Stimulated activated CD8-positive, alpha-beta memory T cell treated with anti-CD3 and anti-CD28 coated beads, Interleukin-2, amount 100 ng/mL, for 48 hours (primary cell): ENCODE data around the gene BIK.
"Not testable (repeated sequence)": the region's sequence is repeated elsewhere in the genome, so short reads cannot be mapped to it uniquely, and the experiment has no call there.

Source experiments
- DNase-seq, 2 donors: peaks; one replicate each; pipeline ENCODE4 v3.0.0-alpha.2; 2020; ENCODE audit warnings: low read depth in 2 of 2

Gene BIK

DNA sequence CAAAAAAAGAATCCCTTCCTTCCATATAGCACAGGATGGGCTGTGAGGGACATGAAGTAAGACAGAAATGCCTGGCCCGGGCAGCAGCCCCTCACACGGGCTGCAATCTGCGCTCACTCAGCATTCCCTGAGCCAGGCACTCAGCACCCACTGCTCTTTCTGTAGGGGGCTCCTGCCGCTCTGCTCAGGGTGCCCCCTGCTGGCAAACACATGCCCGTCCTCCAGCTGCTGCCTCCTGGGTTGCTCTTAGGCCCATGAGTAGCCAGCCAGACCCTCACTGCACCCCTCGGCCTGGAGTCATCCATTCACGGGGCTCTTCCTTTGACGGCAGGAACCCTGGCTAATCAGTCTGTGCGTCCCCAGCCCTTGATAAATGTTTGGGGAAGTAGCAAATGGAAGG, 25.7 kb downstream of the BIK start:
- peak in 1 of 2 donors; percentile 18 for DNase-seq

DNA sequence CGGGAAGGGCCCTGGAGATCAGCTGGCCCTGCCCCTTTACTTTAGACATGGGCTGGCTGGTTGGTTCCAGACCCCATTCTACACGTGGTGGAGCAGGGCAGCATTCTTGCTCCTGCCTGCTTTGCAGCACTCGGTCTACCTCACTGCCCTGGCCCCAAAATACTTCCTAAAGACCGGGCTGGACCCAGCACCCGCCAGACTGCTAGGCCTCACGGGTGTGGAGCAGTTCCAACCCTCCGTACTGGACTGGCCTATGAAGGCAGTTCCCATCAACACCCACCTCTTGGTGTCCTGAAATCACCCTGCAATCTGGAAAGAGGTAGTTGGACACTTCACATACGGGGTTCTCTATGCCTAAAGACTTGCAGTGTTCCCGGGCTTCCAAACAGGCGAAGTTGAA, 26.3 kb downstream of the BIK start:
- no peak for DNase-seq

DNA sequence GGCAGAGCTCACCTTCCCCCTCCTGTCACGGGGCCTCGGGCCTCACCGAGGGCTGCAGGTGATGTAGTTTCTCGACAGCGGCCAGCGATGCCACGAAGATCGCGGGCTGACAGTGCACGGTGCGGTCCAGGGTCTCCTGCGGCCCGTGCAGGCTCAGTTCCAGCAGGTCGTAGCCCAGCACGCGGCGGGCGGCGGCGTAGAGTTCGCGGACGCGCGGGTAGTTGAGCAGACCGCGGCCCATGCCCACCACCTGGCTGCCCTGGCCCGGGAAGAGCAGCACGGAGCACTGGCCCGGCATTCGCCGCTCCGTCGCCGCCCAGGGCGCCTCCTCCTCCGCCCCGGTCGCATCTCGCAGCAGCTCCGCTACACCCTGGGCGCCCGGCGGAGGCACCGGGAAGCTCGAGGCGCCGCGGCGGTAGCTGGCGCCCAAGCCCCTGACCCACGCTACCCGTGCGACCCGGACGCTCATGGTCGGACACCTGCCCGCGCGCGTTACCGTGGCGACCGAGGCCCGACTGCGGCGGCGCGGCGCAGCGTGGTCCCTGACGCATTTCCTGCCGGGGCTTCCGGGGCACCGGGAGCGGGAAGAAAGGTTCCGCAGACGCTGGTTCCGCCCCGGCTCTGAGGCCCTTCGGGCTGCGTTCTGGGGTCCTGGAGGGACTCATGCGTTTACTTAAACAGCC, 32.5 kb downstream of the BIK start, which contains the start of gene MCAT:
Gene MCAT, minus strand, starts transcription at position 519 of the 683 bp plus-strand sequence. Its CDS starts 50 bp downstream, at position 469.
- DNase-seq = peak; percentile 81 to 82

DNA sequence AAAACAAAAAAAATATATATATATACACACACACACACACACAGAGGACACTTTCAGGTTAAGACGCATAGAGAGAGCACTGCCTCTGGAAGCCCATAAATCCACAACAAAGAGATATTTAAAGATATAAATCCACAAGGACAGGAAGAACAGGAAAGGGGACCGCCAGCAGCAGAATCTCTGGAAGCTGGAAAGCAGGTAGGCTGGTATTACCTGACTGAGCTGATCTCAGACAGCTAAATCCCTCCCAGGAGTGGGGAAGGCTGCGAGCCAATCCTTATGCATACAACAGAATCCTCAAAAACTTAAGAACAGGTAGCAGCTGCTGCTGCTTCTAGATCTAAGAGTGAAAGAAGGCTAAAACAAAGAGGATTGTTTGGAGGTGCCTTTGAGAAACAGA, 34.4 kb downstream of the BIK start:
- DNase-seq = no peak

DNA sequence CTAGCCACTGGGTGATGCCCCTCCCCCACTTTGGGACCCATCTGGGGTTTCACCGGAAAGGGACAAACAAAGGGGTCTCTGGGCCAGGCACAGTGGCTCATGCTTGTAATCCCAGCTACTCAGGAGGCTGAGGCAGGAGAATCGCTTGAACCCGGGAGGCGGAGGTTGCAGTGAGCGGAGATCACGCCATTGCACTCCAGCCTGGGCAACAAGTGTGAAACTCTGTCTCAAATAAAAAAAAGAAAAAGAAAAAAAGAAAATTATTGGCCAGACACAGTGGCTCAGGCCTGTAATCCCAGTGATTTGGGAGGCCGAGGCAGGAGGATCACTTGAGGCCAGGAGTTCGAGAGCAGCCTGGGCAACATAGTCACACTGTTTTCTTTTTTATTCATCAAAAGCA, 34.8 kb downstream of the BIK start:
- not testable (repeated sequence) for DNase-seq

DNA sequence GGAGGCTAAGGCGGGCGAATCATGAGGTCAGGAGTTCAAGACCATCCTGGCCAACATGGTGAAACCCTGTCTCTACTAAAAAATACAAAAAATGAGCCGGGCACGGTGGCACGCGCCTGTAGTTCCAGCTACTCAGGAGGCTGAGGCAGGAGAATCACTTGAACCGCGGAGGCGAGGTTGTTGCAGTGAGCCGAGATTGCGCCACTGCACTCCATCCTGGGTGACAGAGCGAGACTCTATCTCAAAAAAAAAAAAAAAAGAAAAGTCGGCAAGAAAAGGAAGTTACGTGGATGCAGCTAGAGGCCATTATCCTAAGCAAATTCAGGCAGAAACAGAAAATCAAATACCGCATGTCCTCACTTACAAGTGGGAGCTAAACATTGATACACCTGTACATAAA, 35.8 kb downstream of the BIK start:
- DNase-seq = not testable (repeated sequence)

DNA sequence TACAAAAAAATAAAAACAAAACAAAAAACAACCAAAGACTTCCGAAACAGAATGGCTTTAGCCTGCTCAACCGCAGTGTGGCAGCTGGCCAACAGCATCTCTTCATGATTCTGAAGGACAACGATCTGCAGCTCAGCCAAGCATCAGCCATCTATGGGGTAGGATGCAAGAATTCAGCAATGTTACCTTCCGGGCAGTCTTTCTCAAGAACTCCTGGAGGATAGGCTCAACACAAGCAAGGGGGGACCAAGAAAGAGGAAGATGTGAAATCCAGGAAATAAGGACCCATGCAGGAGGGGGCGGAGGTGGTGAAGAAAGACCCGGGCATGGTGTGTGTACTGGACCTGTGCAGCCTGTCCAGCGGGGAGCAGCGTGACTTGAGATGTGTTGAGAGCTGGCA, 37.3 kb downstream of the BIK start:
- DNase-seq = no peak

DNA sequence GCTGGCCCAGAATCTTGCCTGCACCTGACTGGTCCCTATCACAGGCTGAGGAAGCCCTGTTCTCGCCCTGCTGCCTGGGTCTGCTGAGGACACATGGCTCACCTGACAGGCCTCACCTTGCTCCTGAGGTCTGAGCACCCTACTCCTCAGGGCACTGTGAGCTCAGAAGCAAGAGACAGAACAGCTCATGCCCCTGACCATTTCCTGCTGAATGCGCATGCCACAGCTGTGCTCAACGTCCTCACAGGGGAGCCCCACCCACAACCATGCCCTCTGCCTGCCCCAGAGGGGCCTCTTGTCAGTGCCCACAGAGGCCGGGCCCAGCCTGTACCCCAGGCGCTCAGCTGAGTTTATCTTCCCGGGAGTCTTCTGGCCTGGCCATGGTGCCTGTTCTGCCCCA, 38.0 kb downstream of the BIK start:
- DNase-seq = no peak

DNA sequence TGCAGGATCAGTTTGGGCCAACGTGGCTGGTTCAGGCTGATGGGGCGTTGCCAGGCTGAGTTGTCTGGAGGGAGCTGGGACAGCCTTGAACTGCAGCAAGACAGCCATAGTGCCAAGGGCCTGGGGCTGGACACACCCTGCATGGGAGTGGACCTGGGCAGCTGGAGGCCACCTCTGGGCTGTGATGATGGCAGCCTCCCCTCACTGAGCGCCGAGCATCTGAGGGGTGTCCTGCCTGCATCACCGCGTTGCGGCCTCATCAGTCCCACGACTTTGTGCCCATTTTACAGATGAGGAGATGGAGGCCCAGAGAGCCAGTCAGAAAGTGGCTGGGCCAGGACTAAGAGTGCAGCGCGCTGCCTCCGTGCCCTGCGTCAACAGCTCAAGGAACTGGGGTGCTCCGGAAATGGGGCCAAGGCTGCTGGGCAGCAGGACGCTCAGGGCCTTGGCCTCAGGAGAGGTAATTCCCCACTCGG, 40.2 kb downstream of the BIK start:
- no peak for DNase-seq

DNA sequence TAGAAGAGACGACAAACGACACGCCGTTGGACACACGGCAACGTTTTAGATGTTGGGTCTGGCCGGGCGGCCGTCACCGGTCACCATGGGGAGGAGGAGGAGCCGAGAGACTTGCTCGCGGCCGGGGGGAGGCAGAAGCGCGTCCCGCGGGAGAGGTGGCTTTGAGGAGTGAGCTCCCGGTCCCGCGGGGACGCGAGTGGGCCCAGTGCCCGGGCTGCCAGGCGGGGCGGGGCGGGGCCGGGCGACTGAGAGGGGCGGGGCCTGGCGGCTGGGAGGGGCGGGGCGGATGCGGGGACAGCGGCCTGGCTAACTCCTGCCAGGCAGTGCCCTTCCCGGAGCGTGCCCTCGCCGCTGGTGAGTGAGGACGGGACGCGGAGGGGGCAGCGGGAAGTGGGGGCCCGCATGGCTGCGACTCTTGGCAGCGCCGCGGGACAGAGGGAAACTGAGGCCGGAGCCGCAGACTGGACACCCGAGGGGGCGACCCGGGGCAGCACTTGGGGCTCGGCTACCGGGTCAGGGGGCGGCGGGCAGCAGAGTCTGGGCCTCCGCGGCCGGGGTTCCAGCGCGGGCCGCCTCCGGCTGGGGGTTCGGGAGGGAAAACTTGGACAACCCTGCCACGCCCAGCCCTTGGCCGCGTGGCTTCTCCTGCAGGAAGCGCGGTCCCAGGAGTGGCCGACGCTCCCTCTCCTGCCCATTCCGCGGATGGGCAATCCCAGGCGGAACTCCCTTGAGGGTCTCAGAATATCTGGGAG, 40.9 kb downstream of the BIK start, which contains the start of gene TSPO:
Gene TSPO, plus strand, starts transcription at position 309 of the 752 bp plus-strand sequence. CDS start 7,680 bp downstream, outside the sequence.
- DNase-seq = peak; percentile 53 to 54

DNA sequence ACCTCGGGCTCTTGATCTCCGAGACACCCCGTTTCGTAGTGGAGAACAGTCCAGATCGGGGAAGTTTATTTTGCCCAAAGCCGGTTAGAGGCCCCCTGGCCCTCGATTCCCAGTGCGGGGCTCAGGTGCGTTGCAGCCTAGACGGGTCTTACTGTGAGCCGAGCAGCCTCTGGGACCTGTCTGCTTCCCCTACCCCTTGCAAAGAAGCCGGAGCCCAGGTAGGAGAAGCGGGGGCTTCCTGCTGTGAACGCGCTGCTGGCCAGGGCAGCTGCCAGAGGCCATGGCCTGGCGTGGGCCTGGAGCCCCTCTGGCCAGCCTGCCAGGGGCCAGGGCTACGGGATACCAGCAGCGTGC, 41.4 kb downstream of the BIK start:
- no peak for DNase-seq

DNA sequence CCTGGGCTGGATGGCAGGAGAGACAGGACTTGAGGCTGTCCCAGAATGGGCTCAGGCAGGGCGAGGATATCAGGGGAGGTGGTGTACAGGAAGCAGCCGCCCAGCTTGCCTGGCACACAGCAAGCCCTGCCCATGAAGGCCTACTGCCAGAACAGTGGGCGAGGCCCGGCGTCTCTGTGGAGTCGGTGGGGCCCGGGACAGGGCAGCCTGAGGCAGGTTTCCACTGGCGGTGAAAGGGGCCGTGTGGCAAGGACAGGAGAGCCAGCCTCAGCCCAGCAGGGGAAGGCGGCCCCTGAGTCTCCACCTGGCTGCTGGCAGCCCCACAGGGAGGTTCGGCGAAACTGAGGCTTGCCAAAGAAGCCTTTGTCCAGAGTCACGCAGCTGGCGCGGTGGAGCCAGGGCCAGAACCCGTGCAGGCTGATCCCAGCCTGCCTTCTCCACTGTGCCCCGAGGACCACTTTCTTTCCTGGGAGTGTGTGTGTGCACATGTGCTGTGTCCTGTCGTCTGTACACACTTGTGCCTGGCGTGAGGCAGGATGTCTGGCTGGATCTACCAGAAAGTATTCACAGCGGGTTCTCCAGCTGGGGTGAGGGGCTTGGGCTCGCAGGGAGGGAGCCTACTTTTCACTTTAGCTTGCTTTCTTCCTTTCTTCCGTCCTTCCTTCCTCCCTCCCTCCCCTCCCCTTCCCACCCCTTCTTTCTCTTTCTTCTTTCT, 42.0 kb downstream of the BIK start:
- DNase-seq = peak; percentile 28 to 33

DNA sequence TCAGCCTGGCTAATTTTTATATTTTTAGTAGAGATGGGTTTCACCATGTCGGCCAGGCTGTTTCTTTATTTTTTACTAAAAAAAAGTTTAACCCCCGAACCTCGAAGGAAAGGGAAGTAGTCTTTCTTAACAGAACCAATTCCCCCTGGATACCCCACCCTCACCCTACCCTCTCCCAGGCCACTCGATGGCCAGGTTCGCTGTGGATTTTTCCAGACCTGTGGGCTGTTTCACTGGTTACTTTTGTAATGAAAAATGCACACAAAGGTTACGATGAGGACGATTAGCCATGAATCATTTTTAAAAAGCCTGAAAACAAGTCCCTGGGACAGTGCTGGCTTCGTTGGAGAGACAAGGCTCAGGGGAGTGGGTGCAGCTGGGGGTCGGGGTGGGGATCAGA, 43.3 kb downstream of the BIK start:
- DNase-seq = no peak

DNA sequence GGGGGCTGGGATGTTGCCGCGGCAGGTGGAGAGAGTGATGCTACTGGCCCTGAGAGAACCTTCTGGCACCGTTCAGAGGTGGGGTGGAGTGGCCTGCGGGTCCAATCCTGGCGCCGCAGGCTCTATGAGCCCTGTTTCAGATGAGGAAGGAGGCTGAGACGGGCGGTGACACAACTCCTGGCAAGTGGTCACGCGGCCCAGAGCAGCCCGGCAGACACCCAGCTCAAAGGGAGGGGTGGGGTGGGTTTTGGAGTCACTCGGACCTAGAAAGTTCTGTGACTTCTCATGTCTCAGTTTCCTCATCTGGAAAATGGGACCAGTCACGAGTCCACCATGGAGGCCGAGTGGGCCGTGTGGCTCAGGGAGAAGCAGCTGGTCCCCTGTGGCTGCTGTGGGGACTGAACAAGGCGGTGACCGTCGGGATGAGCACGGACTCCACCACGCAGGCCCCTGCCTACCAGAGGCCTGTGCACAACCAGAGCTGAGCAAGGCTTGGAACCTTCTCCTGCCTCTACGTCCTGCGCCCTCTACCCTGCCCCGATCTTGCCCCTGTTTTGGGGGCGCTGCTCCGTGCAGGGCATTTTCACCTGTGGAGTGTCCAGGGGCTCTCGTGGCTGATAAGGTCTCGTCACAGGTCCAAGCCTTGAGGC, 44.5 kb downstream of the BIK start:
- no peak for DNase-seq

DNA sequence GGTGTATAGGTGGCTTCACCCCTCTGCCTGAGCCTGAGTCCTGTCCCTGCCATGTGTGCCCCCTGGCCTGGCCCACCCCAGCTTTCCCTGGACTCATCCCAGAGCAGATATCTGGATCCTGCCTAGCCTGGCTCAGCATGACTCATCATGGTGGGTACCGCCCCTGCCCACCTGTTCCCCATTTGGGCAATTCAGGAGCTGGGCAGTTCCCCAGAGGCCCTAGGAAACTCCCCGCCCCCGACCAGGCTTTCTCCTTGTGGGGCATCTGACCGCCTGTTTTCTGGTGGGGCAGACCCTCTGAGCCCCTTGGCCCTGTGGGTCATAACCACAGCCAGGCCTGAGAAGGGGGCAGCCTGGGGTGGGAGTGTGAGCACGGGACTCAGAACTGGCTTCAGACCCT, 45.2 kb downstream of the BIK start:
- DNase-seq = no peak

DNA sequence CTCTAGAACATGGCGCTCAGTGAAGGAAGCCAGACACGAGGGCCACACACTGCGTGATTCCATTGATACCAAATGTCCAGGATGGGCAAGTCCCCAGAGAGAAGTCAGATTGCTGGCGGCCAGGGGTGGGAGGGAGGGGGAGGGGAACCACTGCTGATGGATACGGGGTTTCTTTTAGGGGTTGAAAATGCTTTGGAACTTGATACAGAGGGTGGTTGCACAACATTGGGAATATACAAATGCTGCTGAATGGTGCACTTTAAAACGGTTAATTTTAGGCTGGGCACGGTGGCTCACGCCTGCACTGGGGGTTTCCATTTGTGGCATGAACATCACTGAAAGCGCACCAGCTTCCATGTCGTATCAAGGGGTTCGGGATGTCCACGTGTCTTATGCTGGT, 45.9 kb downstream of the BIK start:
- DNase-seq = no peak

DNA sequence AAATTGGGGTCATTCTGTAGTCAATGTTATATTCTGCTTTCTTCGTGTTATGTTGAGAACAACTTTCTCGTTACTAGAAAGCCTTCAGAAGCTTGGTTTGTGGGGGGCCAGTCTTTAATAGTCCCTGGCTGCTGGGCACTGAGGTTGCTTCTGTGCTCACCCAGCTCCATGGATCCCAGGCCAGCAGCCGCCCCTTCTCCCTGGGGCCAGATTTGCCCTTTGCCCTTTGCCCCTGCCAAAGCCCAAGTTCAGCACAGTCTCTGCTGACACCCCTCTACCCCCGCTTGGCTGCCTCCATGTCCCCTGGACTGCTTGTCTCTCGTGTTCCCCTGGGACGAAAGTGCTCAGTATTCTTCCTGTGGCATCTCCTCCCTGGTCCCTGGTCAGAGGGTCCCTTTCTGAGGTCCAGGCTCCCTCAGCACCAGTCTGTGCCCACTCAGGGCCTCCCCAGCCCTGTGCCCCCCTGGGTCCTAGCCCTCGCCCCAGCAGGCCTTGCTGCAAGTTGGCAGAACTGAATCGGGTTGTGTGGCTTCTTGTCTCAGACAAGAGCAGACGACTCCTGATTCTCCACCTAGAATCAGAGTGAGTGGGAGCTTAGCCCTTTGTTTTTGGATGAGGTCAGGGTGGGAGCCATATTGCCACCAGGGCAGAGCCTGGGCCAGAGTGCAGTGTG, 47.5 kb downstream of the BIK start:
- DNase-seq = no peak

DNA sequence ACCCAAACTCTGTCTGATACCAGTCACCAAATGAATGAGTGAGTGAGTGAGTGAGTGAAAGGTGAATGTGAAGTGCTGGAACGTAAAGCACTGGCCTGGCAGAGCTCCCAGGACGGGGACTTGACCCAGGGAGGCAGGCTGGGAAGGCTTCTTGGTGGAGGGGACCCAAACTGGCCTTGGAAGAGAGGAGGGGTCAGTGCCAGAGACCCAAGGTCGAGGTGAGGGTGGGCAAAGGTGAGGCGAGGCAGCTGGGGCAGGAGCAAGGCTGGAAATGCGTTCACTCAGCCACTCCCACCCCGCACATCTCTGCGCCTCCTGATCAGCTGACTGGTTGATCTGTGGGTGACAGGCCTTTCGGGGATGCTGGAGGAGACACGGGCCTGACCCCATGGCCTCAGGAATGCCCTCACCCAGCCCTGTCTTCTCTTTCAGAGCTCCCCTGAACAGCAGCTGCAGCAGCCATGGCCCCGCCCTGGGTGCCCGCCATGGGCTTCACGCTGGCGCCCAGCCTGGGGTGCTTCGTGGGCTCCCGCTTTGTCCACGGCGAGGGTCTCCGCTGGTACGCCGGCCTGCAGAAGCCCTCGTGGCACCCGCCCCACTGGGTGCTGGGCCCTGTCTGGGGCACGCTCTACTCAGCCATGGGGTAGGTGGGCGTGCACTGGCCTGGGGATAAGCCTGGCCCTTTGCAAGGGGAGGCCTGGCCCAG, 48.4 kb downstream of the BIK start:
- DNase-seq = no peak

DNA sequence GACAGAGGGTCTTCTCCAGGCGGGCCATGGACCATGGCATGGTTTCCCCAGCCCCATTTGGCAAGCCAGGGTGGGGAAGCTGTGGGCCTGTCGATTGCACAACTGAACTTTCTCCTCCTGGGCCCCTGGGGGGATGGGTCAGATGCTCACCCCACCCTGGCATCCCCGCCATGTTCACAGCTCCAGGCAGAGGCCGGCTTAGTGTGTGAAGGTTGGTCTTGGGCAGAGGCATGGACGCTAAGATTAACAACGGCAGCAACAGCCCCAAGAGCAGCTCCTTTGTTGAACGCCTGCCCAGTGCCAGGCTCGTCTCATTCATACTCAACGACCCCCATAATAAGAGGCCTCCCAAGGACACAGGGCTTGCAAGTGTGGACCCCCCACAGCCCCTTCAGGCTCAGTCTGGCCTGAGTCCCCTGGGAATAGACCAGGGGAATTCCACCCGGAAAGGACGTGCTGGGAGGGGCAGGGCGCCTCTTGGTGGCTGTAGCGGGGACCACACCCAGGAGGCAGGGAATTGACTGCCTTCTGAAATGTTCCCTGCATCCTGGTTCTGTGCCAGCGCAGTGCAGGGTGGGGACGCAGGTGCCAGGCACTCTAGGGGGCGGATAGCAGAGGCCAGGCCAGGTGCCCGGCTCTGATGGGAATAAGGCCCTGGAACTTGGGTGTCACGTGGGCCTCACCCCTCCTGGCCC, 49.1 kb downstream of the BIK start:
- DNase-seq = no peak

DNA sequence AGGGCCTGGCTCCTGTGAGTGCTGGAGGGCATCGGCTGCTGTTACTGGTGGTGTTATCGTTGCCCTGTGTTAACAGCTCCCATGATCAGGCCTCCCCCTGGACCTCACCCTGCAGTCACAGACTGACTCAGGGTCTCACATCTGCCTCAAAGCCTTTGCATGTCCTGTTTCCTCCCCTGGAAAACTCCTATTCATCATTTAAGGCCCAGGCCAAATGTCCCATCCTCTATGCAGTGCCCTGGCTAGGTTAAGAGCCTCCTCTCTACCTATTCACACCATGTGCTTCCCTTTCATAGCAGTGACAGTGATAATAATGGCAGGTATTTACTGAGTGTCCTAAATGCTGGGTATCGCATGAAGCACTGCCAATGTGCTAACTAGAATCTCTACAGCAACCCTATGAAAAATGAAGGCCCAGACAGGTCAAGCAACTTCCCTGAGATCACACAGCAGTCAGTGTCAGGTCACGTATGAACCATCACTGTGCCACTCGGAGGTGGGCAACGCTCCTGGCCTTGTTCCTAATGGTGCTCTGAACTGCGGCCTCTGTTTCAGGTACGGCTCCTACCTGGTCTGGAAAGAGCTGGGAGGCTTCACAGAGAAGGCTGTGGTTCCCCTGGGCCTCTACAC, 50.1 kb downstream of the BIK start:
- DNase-seq = no peak
